ENCODE measurements around the gene IFIT1B. TPM values are rescaled to one million over a fixed set of nuclear protein-coding genes. Genes with fewer than 3 reads are reported as not detected.

Gene IFIT1B
- polyA plus RNA-seq, 1 donor (not counting 4 experiments of a cell fraction or from before 2014, with no cell fraction given), result not detected

DNA sequence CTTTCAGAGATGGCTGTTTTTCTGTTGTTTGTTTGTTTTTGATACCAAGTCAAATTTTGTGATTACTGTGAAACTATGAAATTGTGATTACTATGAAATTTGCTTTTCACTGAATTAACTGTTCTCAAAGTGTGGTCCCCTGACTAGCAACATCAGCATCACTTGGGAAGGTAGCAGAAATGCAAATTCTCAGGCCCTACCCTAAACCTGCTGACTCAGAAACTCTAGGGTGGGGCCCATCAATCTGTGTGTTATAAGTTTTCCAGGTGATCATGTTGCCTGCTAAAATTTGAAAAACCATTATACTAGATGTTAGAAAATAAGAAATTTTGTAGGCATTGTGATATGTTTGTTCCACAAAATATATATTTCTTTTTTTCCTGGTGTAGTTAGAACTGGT is 1.2 kb downstream of the IFIT1B start:
- no peak overlapping the region for H3K4me2 ChIP-seq (ENCODE audit: control insufficient read depth, extremely low read depth, insufficient read depth, low read depth, low read length)
- H3K27ac ChIP-seq (ENCODE audit: control insufficient read depth, insufficient read depth, low read length), result no peak overlapping the region
- no peak overlapping the region for H2AFZ ChIP-seq (ENCODE audit: control insufficient read depth, low read length)
- no peak overlapping the region for H3K9ac ChIP-seq (ENCODE audit: control insufficient read depth, extremely low read depth, insufficient read depth, low read length)
- no peaks in the 10 kb centered on the region for H4K20me1 ChIP-seq (ENCODE audit: control insufficient read depth, extremely low read depth, insufficient read depth, low read length)
- DNase-seq (ENCODE audit: low read depth, low spot score), result no peak
- H3K36me3 ChIP-seq (ENCODE audit: control insufficient read depth in 2 of 2, extremely low read depth in 1 of 2, insufficient read depth in 2 of 2, low read length in 2 of 2), result no peaks in the 10 kb centered on the region
- TF ChIP-seq CTCF (optimal IDR thresholded peaks at IDR 0.05 in 1 of 3, IDR thresholded peaks at IDR 0.05 in 1 of 3, conservative IDR thresholded peaks at IDR 0.05 in 1 of 3; ENCODE audit: extremely low read depth in 1 of 3, insufficient read depth in 2 of 3, low read length in 3 of 3) (no peak), EZH2 (IDR thresholded peaks at IDR 0.05; ENCODE audit: low read length) (no peak)
- H3K79me2 ChIP-seq (ENCODE audit: control insufficient read depth, insufficient read depth, low read length), result no peaks in the 10 kb centered on the region
- H3K27me3 ChIP-seq (ENCODE audit: control insufficient read depth, extremely low read depth, insufficient read depth, low read length), result no peaks in the 10 kb centered on the region
- FAIRE-seq, result no peak
- no peaks in the 10 kb centered on the region for H3K9me3 ChIP-seq (ENCODE audit: control insufficient read depth, low read depth, low read length)
- peaks cover 5% of the 10 kb centered on the region for H3K4me1 ChIP-seq (ENCODE audit: control insufficient read depth, extremely low read depth, insufficient read depth, low read length)
- H3K4me3 ChIP-seq (ENCODE audit: control insufficient read depth in 2 of 3, extremely low read depth in 1 of 3, insufficient read depth in 2 of 3, low read depth in 1 of 3, low read length in 3 of 3), result no peak overlapping the region
- dilution Hi-C loops (cut with MboI; ENCODE audit: extremely low pct_ligation_motif_present, low sequenced_read_pairs), result no loop called here
- no peaks in the 10 kb centered on the region for H3K9me1 ChIP-seq (ENCODE audit: control insufficient read depth, extremely low read depth, insufficient read depth, low read length)

DNA sequence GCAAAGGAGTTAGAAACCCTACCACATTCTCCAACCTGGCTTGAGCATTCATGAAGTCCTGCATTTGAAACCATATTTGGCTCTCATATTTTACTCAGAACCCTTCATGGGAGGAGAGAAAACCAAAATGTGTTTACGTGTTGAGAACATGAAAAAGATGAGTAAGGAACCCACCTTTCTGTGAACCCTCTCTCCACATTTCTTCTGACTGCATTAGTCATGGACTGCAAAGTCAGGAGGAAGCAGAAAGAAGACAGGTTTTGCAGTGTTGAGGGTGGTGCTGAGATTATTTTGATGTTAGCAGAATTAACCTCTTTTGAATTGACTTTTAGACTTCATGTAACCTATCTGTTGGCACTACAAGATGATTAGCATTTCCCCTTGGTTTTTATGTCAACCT is 4.9 kb downstream of the IFIT1B start:
- no peak for DNase-seq (ENCODE audit: low read depth, low spot score)
- H3K27me3 ChIP-seq (ENCODE audit: control insufficient read depth, extremely low read depth, insufficient read depth, low read length), result no peaks in the 10 kb centered on the region
- no peaks in the 10 kb centered on the region for H3K9me3 ChIP-seq (ENCODE audit: control insufficient read depth, low read depth, low read length)
- H3K4me3 ChIP-seq (ENCODE audit: control insufficient read depth in 2 of 3, extremely low read depth in 1 of 3, insufficient read depth in 2 of 3, low read depth in 1 of 3, low read length in 3 of 3), result no peak overlapping the region
- H3K9ac ChIP-seq (ENCODE audit: control insufficient read depth, extremely low read depth, insufficient read depth, low read length), result no peak overlapping the region
- no peaks in the 10 kb centered on the region for H3K9me1 ChIP-seq (ENCODE audit: control insufficient read depth, extremely low read depth, insufficient read depth, low read length)
- dilution Hi-C loops (cut with MboI; ENCODE audit: extremely low pct_ligation_motif_present, low sequenced_read_pairs), result no loop called here
- no peak overlapping the region for H3K4me2 ChIP-seq (ENCODE audit: control insufficient read depth, extremely low read depth, insufficient read depth, low read depth, low read length)
- FAIRE-seq, result no peak
- no peak overlapping the region for H3K27ac ChIP-seq (ENCODE audit: control insufficient read depth, insufficient read depth, low read length)
- no peaks in the 10 kb centered on the region for H3K79me2 ChIP-seq (ENCODE audit: control insufficient read depth, insufficient read depth, low read length)
- H2AFZ ChIP-seq (ENCODE audit: control insufficient read depth, low read length), result no peak overlapping the region
- no peaks in the 10 kb centered on the region for H3K36me3 ChIP-seq (ENCODE audit: control insufficient read depth in 2 of 2, extremely low read depth in 1 of 2, insufficient read depth in 2 of 2, low read length in 2 of 2)
- TF ChIP-seq CTCF (optimal IDR thresholded peaks at IDR 0.05 in 1 of 3, IDR thresholded peaks at IDR 0.05 in 1 of 3, conservative IDR thresholded peaks at IDR 0.05 in 1 of 3; ENCODE audit: extremely low read depth in 1 of 3, insufficient read depth in 2 of 3, low read length in 3 of 3), result no peak
- TF ChIP-seq EZH2 (IDR thresholded peaks at IDR 0.05; ENCODE audit: low read length), result no peak
- H3K4me1 ChIP-seq (ENCODE audit: control insufficient read depth, extremely low read depth, insufficient read depth, low read length), result no peaks in the 10 kb centered on the region
- H4K20me1 ChIP-seq (ENCODE audit: control insufficient read depth, extremely low read depth, insufficient read depth, low read length), result no peaks in the 10 kb centered on the region
